T-helper 1 cell (primary cell): ENCODE measurements around the gene ZNRF1.
"Not testable (repeated sequence)": the region's sequence is repeated elsewhere in the genome, so short reads cannot be mapped to it uniquely, and the experiment has no call there.

Source experiments
- DNase-seq, 5 donors: peaks; one replicate each; pipeline ENCODE4 v3.0.0-alpha.2; 2012 to 2020
- total RNA-seq, 4 donors: gene quantifications; one replicate each; lab custom pipeline; 2026; lab: John Stamatoyannopoulos, UW

ZNRF1 gene
- total RNA-seq, result 1.1 to 3.3 (median 2.9) reads per million in 4 donors

DNA sequence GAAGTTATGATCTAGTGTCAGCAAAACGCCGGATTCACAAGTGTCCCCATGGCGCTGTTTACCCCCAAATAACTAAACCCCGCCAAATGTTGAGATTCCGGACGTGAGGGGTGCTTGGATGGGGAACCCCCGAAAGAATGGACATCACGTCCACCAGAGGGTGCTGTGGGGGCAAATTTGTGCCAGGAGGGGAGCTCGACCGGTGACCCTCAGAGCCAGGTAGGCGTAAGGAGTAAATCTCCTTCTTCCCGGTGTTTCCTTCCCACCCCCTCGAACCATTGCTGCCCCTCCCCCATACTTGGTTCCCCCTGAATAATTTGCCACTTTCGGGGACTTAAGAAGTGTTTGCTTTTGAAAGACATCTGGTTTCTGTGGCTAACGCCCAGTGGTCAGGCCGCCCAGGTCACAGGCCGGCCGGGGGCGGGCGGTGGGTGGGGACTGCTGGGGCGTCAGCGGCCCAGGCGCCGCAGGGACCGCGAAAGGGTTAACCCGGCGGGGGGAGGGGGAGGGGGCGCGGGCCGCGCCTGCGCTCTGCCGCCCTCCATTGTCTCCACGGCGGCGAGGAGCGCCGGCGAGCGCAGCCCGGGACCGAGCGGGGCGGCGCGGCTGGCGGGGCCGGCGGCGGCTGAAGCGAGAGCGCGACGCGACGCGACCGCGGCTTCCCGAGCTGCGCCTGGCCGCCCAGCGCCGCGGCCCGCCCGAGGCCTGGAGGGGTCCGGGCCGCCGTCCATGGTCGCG is at the start of gene ZNRF1:
Gene ZNRF1, plus strand, starts transcription at position 544 of the 738 bp plus-strand sequence. CDS start 648 bp downstream, outside the sequence.
- peak; percentile 61 to 85 (median 70) for DNase-seq

- DNase-seq, result no peak
Measured at GRCh38 chr16:74949309-74949708, 49.5 kb upstream of the ZNRF1 start.

DNA sequence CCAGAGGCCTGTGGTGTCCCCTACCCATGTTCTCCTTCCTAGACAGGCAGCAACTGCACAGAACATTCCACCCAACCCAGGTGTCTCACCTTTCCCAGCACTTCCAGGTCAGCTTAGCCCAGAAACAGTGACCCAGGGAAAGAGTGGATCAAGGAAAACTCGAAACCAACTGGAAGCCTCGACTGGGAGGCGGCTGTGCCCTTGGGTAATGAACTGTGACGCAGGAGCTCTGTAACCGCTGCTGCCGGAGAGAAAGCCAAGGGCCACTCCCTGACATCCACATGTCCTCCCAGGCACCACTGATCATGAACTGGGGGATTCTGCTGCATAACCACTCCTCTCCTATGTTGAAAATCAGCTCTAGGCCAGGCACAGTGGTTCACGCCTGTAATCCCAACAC is 48.3 kb upstream of the ZNRF1 start:
- DNase-seq, result no peak

DNA sequence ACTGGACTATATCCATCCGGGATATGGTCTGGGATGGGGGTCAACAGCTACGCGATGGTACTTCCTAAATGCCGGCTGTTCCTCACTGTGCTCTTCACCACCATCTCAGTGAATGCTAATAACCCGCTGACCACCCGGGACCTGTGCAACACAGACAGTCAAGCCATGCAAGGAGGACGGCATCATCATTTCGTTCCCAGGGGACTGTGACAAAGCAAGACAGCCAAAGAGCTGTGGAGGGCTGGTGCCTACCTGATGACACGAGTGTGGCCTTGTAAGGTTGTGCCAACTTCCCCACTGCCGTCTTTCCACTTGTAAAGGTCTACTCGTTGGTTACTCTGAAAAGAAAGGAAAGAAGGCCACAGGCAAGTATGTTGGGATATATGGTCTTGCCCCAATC is 47.6 kb upstream of the ZNRF1 start:
- DNase-seq, result no peak

DNA sequence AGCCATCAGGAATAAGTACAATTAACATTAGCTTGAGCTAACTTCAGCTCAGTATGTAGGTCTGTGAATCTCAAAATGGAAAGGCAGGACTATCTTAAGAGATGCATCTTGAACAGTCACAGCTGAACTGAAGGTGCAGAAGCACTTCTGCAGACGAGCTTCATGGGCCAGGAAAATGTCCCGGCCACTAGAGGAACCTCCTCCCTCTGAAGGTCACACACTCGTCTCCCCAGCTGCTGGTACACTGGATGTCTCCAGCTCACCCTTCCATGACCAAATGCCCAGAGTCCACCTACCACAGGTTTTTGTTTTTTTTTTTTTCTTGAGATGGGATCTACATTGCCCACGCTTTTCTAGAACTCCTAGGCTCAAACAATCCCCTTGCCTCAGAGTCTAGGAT is 47.1 kb upstream of the ZNRF1 start:
- no peak for DNase-seq

DNA sequence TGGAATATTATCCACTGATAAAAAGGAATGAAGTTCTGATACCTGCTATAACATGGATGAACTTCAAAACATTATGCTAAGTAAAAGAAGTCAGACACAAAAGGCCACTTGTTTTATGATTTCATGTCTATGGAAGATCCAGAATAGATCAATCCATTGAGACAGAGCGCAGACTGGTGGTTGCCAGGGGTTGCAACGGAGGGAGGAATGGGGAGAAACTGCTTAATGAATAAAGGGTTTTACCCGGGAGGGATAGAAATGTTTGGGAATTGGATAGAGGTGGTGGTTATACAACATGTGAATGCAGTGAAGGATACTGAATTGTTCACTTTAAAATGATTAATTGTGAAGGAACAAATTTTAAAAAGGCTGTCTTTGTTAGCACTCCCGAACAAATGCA is 44.1 kb upstream of the ZNRF1 start:
- no peak for DNase-seq

DNA sequence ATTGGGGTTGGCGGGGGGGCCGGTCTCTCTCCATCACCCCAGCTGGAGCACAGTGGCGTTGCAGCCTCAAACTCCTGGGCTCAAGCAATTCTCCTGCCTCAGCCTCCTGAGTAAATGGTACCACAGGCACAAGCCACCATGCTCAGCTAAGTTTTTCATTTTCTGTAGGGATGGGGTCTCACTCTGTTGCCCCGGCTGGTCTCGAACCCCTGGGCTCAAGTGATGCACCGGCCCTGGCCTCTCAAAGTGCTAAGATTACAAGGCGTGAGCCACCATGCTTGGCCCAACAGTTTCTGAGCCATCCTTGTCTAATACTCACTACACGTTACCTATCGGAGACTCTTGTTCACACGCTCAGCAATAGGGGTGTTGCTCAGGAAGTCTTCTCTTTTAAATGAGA is 25.5 kb upstream of the ZNRF1 start:
- no peak for DNase-seq

- no peak for DNase-seq
Measured at GRCh38 chr16:74975591-74975990, 23.2 kb upstream of the ZNRF1 start.

DNA sequence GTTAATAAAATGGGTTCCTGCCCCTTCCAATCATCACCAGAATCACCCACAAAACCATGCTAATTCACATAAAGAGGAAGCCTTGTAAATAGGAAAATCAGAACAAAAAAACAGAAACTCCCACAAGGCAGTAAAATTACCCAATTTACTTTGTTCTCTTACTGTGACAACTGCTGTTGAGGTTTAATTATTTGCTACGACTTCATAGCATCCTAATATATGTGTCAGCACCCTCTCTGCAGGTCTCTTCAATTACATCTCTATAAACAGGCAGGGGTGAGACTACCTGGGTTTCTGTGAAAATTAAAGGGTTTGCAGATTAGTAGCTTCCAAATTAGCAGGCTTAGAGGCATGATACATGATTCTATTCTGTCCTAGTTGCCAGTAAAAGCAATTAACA is 16.6 kb upstream of the ZNRF1 start:
- DNase-seq, result no peak

- no peak for DNase-seq
Measured at GRCh38 chr16:74984194-74984528, 14.7 kb upstream of the ZNRF1 start.

DNA sequence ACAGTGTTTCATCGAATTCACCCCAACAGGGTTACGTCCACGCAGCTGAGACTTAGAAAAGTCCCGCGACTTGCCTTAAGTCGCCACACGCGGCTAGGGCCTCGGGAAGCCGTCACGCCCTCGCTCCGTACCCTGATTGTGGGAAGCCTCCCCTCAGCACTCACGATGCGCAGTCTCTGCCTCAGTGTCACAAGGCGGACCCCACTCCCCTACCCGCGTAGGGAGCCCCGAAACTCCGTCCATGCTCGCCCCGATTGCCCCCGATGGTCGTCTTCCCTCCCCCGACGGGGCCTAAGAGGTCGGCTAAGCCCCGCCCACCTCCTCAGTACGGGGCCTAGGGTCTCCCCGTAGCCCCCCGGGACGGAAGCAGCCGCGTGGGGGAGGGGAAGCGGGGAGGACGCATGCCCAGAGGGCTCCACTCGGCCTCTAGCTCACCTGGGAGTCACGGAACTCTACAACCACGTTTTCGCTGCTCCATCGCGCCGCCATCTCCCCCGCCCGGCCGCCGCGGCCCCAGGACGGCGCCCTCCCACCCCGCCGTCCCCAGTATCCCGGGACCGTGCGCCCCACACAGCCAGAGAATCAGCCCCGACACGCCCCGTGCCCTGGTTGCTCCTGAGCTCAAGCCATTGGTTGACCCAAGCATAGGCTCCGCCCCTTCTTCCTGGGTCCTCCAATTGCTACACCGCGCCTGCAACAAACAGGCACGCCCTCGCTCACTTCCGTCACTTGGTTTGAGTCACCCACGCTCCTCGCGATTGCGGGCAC is 14.1 kb upstream of the ZNRF1 start, which contains the start of gene WDR59:
Gene WDR59, minus strand, starts transcription at position 595 of the 768 bp plus-strand sequence. Its CDS starts 106 bp downstream, at position 489.
- peak; percentile 96 to 99 (median 98) for DNase-seq

GRCh38 chr16:74987027-74987681 is 11.7 kb upstream of the ZNRF1 start:
- no peak for DNase-seq

GRCh38 chr16:74989864-74990263 is 9.0 kb upstream of the ZNRF1 start:
- DNase-seq, result not testable (repeated sequence)

DNA sequence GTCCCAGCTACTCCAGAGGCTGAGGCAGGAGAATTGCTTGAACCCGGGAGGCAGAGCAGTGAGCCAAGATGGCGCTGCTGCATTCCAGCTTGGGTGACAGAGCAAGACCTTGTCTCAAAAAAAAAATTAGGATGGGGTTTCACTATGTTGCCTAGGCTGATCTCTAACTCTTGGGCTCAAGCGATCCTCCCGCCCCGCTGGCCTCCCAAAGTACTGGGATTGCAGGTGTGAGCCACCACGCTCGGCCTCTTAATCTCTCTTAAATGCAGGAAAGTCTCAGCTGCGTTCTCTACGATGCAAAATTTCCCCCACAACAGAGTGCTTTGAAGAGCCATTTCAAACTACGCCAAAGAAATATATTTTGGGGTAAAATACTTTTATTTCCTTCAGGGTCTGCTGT is 8.0 kb upstream of the ZNRF1 start:
- no peak for DNase-seq

GRCh38 chr16:74991268-74991592 is 7.6 kb upstream of the ZNRF1 start:
- no peak for DNase-seq

GRCh38 chr16:74991593-74992403 is 7.0 kb upstream of the ZNRF1 start:
- DNase-seq, result no peak

DNA sequence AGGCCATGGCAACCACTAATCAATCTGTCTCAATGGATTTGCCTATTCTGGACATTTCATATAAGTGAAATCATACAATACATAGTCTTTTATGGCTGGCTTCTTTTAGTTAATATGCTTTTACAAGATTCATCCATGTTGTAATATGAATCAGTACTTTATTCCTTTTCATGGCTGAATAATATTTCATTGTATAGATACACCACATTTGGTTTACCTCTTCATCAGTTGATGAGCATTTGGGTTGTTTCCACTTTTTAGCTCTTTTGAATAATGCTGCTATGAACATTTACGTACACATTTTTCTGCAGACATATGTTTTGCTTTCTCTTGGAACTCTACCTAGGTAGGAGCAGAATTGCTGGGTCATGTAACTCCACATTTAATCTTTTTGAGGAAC is 2.8 kb upstream of the ZNRF1 start:
- no peak for DNase-seq

DNA sequence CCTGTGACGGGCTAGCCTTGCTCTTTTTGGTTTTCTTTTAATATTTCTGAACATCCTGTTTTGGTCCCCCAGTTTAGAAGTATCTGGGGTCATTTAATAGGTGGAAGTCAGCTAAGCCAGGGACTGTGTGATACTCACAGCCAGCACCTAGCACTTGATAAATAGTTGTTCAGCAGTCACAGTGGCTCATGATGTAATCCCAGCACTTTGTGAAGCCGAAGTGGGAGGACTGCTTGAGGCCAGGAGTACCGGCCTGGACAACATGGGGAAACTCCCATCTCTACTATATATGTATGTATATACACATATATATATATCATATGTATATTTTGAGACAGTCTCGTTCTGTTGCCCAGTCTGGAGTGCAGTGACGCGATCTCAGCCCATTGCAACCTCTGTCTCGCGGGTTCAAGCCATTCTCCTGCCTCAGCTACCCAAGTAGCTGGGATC is 1.8 kb upstream of the ZNRF1 start:
- no peak for DNase-seq

- DNase-seq, result peak in 1 of 5 donors; percentile 15
Measured at GRCh38 chr16:74999219-74999608, 390 bp downstream of the ZNRF1 start.

GRCh38 chr16:74999609-75000480 is 1.0 kb downstream of the ZNRF1 start:
- peak; percentile 37 to 66 (median 47) for DNase-seq

DNA sequence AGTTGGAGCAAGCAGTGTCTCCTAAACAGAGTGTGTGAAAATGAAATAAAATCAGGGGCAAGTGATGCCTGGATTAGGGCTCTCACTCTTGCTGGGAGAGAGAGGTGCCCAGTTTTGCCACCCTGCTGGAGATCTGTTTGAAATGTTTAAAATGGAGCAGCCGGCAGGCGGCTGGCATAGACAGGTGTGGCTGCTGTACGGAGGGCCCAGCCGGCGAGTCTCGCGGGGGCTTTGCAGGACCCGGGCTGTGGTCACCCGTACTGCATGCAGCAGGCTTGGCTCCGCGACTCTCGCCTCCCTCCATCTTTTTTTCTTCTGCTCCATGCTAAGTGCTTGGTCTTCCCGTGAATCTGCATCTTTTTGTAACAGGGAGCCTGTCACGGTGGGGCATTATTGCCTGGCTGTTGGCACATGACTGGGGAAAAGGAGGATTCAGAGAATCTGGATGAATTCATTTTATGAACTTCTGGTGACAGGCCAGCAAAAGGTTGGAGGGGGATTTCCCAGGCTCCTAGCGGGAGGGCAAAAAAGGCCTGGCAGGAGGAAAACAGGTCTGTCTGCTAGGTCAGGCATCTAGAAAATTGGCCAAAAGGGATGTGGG is 1.8 kb downstream of the ZNRF1 start:
- no peak for DNase-seq
